OCI-LY3 (cell line): Measurements from ENCODE around the gene SPNS3.

Experiments
- CTCF ChIP-seq: fragments of 200-600, 300-600 bp; sonication (generic); IDR thresholded peaks from 2 replicates; pipeline ENCODE4 v1.5.1; 2014; ENCODE audit warnings: antibody characterized with exemption, low read length, low read depth
- EZH2phosphoT487 ChIP-seq: fragments of 200-600 bp; shearing (Covaris generic); IDR thresholded peaks from 2 replicates; pipeline ENCODE4 v1.6.1; 2018; ENCODE audit warnings: antibody characterized with exemption, mixed run types, low read depth

GRCh38 chr17:4417129-4417667 lies 16.5 kb upstream of the SPNS3 start:
- no peak for TF ChIP-seq CTCF
- no peak for TF ChIP-seq EZH2phosphoT487
